Measurements from ENCODE around the gene KIAA1755. TPM values are rescaled to one million over a fixed set of nuclear protein-coding genes. Genes with fewer than 3 reads are reported as not detected.

The KIAA1755 gene
- total RNA-seq, 3 donors from 2014 or later (not counting 1 experiment from before 2014, with no cell fraction given), result not detected

DNA sequence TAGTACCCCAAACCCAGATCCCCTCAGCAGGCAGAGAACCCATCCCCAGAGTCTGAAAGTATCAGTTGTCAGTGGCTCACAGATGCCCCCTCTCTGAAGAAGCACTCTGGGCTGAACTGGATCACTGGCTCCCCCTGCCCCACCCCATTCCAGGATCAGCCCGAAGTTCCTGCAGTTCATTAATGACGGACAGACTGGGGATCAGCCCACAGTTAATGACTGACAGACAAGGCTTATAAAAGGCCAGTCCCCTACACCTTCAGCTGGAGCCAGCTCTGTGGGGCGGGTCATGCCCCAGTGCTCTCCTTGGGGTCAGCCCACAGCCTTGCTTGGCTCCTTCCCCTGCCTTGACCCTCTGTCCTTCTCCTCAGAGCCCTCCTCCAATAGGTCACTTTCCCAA lies 21.7 kb downstream of the KIAA1755 start:
- TF ChIP-seq, protein P1, sequence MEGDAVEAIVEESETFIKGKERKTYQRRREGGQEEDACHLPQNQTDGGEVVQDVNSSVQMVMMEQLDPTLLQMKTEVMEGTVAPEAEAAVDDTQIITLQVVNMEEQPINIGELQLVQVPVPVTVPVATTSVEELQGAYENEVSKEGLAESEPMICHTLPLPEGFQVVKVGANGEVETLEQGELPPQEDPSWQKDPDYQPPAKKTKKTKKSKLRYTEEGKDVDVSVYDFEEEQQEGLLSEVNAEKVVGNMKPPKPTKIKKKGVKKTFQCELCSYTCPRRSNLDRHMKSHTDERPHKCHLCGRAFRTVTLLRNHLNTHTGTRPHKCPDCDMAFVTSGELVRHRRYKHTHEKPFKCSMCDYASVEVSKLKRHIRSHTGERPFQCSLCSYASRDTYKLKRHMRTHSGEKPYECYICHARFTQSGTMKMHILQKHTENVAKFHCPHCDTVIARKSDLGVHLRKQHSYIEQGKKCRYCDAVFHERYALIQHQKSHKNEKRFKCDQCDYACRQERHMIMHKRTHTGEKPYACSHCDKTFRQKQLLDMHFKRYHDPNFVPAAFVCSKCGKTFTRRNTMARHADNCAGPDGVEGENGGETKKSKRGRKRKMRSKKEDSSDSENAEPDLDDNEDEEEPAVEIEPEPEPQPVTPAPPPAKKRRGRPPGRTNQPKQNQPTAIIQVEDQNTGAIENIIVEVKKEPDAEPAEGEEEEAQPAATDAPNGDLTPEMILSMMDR (IDR thresholded peaks at IDR 0.05), result no peak
- H3K4me1 ChIP-seq (ENCODE audit: control insufficient read depth, insufficient read depth, low read length), result no peaks in the 10 kb centered on the region
- intact Hi-C loops (cut with micrococcal nuclease), result no loop called here
- H3K36me3 Mint-ChIP-seq, result no peaks in the 10 kb centered on the region
- ATAC-seq (no peak), DNase-seq (no peak)
- H3K4me3 ChIP-seq (ENCODE audit: low read length), result no peak overlapping the region
- no peak overlapping the region for H3K27ac Mint-ChIP-seq
- H3K9me3 Mint-ChIP-seq, result peaks cover 2 to 3% of the 10 kb centered on the region in 2 donors
- H3K27ac ChIP-seq (ENCODE audit: low read length), result no peak overlapping the region
- no peaks in the 10 kb centered on the region for H3K4me1 Mint-ChIP-seq
- 59% methylated on average over 3 of the region's 3 CpGs for WGBS (ENCODE audit: insufficient coverage)
- peaks cover 2 to 8% of the 10 kb centered on the region in 2 donors for H3K27me3 Mint-ChIP-seq (ENCODE audit: low read depth in 2 of 2)
- no peaks in the 10 kb centered on the region for H3K27me3 ChIP-seq (ENCODE audit: control insufficient read depth, insufficient read depth, low read length)
- H3K36me3 ChIP-seq (ENCODE audit: control insufficient read depth, insufficient read depth, low read length), result no peaks in the 10 kb centered on the region
- peaks cover 20% of the 10 kb centered on the region for H3K9me3 ChIP-seq (ENCODE audit: control insufficient read depth, insufficient read depth, low read length)
- no peak overlapping the region for H3K4me3 Mint-ChIP-seq

DNA sequence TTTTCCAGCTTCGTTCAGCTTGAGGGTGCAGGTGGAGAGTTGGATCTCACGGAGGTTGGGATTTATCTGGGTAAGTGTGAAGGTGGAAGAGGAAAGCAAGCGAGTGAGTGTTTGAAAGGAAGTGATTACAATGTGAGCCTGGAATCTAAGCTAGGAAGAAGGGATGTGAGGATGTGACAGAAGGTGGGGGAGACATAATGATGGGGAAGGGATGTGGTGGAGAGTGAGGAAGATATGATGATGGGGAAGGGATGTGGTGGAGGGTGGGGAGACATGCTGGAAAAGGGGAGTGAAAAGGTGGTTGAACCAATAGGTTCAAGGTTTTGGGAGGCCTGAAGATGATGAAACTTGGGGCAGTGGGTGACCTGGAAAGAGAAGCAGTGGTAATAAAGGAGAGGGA lies 23.2 kb downstream of the KIAA1755 start:
- no peaks in the 10 kb centered on the region for H3K36me3 Mint-ChIP-seq
- no peak overlapping the region for H3K27ac Mint-ChIP-seq
- no peaks in the 10 kb centered on the region for H3K4me1 ChIP-seq (ENCODE audit: control insufficient read depth, insufficient read depth, low read length)
- TF ChIP-seq, protein P1 (IDR thresholded peaks at IDR 0.05), result no peak
- no peak overlapping the region for H3K4me3 Mint-ChIP-seq
- peaks cover 17% of the 10 kb centered on the region for H3K9me3 ChIP-seq (ENCODE audit: control insufficient read depth, insufficient read depth, low read length)
- H3K4me1 Mint-ChIP-seq, result no peaks in the 10 kb centered on the region
- H3K27me3 Mint-ChIP-seq (ENCODE audit: low read depth in 2 of 2), result peaks cover 2 to 8% of the 10 kb centered on the region in 2 donors
- H3K27ac ChIP-seq (ENCODE audit: low read length), result no peak overlapping the region
- no peak for DNase-seq
- intact Hi-C loops (cut with micrococcal nuclease), result no loop called here
- 78% methylated on average over 3 of the region's 3 CpGs for WGBS (ENCODE audit: insufficient coverage)
- no peak for ATAC-seq
- no peaks in the 10 kb centered on the region for H3K36me3 ChIP-seq (ENCODE audit: control insufficient read depth, insufficient read depth, low read length)
- no peak overlapping the region for H3K4me3 ChIP-seq (ENCODE audit: low read length)
- H3K27me3 ChIP-seq (ENCODE audit: control insufficient read depth, insufficient read depth, low read length), result no peaks in the 10 kb centered on the region
- H3K9me3 Mint-ChIP-seq, result peaks cover 2 to 3% of the 10 kb centered on the region in 2 donors

DNA sequence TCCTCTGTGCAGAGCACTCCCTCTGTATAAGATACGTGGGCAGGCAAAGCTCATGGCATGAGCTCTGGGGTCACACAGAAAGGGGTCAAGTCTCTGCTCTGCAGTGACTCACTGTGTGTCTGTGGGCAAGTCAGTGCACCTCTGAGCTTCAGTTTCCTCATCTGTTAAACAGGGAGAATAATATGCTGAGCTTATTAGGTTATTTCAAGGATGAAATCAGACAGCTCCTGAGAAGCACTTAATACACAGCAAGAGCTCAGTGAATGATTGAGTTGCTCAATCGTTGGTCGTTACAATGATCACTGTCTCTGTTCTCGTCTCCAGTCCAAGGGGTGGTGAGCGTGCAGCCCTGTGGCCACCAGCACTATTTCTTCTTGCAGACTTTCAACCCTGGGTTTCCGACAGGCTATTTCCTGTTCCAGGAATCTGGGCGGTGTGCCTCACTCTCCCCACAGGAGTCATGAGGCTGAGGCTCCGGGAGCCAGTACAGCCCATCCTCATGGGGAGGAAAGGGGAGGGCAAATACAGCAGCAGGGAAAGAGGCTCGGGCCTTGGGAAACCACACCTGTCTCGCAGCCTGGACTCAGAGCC lies 28.9 kb downstream of the KIAA1755 start:
- Histone ChIP-seq H3K4me3 (ENCODE audit: low read length) (no peak overlapping the region), H3K9me3 (ENCODE audit: control insufficient read depth, insufficient read depth, low read length) (no peaks in the 10 kb centered on the region), H3K27ac (ENCODE audit: low read length) (no peak overlapping the region), H3K36me3 (ENCODE audit: control insufficient read depth, insufficient read depth, low read length) (no peaks in the 10 kb centered on the region), H3K4me1 (ENCODE audit: control insufficient read depth, insufficient read depth, low read length) (no peaks in the 10 kb centered on the region), H3K27me3 (ENCODE audit: control insufficient read depth, insufficient read depth, low read length) (no peaks in the 10 kb centered on the region)
- DNase-seq (no peak), ATAC-seq (no peak)
- H3K4me1 Mint-ChIP-seq, result peaks cover 0 to 3% of the 10 kb centered on the region in 2 donors
- peaks cover 0 to 6% of the 10 kb centered on the region in 2 donors for H3K27me3 Mint-ChIP-seq (ENCODE audit: low read depth in 2 of 2)
- intact Hi-C loops (cut with micrococcal nuclease), result no loop called here
- 16% methylated on average over 10 of the region's 10 CpGs for WGBS (ENCODE audit: insufficient coverage)
- no peak overlapping the region for H3K27ac Mint-ChIP-seq
- H3K4me3 Mint-ChIP-seq, result no peak overlapping the region
- H3K36me3 Mint-ChIP-seq, result no peaks in the 10 kb centered on the region
- TF ChIP-seq, protein P1 (IDR thresholded peaks at IDR 0.05), result no peak
- no peaks in the 10 kb centered on the region for H3K9me3 Mint-ChIP-seq

DNA sequence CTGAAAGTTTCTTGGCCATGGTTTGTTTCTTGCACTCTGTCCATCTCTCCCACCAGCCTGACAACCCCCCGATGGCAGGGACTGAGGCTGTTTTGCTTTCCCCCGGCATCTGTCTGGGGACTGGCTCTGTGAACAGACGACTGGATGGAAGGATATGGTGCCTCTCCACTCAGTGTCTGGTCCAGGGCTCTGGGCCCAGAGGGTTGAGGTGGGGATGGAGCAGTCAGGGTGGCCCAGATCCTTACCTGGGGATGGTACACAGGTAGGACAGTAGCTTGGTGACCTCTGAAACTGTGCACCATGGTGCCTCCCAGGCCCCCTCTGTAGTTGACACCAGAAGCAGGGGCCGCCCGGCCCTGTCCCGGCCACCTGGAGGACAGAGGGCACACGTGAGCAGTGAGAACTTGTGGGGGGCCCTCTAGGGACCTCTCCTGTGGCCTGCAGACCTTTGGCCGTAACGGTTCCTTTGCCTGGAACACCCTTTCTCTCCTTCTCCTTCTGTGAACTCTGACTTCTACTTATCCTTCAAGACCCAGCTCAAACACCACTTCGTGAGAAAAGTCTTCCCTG lies 29.5 kb downstream of the KIAA1755 start:
- Histone ChIP-seq H3K27me3 (ENCODE audit: control insufficient read depth, insufficient read depth, low read length) (no peaks in the 10 kb centered on the region), H3K27ac (ENCODE audit: low read length) (no peak overlapping the region), H3K4me3 (ENCODE audit: low read length) (no peak overlapping the region), H3K36me3 (ENCODE audit: control insufficient read depth, insufficient read depth, low read length) (no peaks in the 10 kb centered on the region), H3K9me3 (ENCODE audit: control insufficient read depth, insufficient read depth, low read length) (no peaks in the 10 kb centered on the region), H3K4me1 (ENCODE audit: control insufficient read depth, insufficient read depth, low read length) (no peaks in the 10 kb centered on the region)
- peaks cover 0 to 3% of the 10 kb centered on the region in 2 donors for H3K4me1 Mint-ChIP-seq
- no peak overlapping the region for H3K27ac Mint-ChIP-seq
- TF ChIP-seq, protein P1 (IDR thresholded peaks at IDR 0.05), result no peak
- H3K27me3 Mint-ChIP-seq (ENCODE audit: low read depth in 2 of 2), result peaks cover 0 to 6% of the 10 kb centered on the region in 2 donors
- 84% methylated on average over 10 of the region's 10 CpGs for WGBS (ENCODE audit: insufficient coverage)
- no peak for ATAC-seq
- H3K9me3 Mint-ChIP-seq, result no peaks in the 10 kb centered on the region
- no peak for DNase-seq
- no peak overlapping the region for H3K4me3 Mint-ChIP-seq
- no peaks in the 10 kb centered on the region for H3K36me3 Mint-ChIP-seq
- intact Hi-C loops (cut with micrococcal nuclease), result no loop called here
